Immature natural killer cell (primary cell): Measurements from ENCODE around the gene GPR65. TPM values are rescaled to one million over a fixed set of nuclear protein-coding genes. Genes with fewer than 3 reads are reported as not detected.
A peak's percentile ranks its signal among the peaks of the same experiment; 100 is the strongest.

Experiments
- DNase-seq, 3 donors: peaks; one replicate each; pipeline ENCODE4 v3.0.0; 2022; ENCODE audit warnings: mixed read lengths in 1 of 3
- H3K27ac Mint-ChIP-seq, 6 donors: one replicate each; pipeline ENCODE4 v1.8.0; 2020; ENCODE audit warnings: mixed read lengths in 6 of 6, mild to moderate bottlenecking in 5 of 6, inconsistent platforms in 4 of 6, moderate library complexity in 3 of 6
- H3K27me3 Mint-ChIP-seq, 3 donors: one replicate each; pipeline ENCODE4 v1.8.0; 2020 to 2021; ENCODE audit warnings: low read depth in 3 of 3, mild to moderate bottlenecking in 3 of 3, mixed read lengths in 3 of 3, moderate library complexity in 3 of 3, inconsistent platforms in 1 of 3
- H3K36me3 Mint-ChIP-seq, 3 donors: one replicate each; pipeline ENCODE4 v1.8.0; 2020; ENCODE audit warnings: mixed read lengths in 3 of 3, inconsistent platforms in 2 of 3, mild to moderate bottlenecking in 2 of 3
- H3K4me1 Mint-ChIP-seq, 2 donors: one replicate each; pipeline ENCODE4 v1.8.0; 2020; ENCODE audit warnings: inconsistent platforms in 2 of 2, mild to moderate bottlenecking in 2 of 2, mixed read lengths in 2 of 2, moderate library complexity in 1 of 2
- H3K4me3 Mint-ChIP-seq, 5 donors: one replicate each; pipeline ENCODE4 v1.8.0; 2020; ENCODE audit warnings: mild to moderate bottlenecking in 5 of 5, mixed read lengths in 5 of 5, inconsistent platforms in 3 of 5, moderate library complexity in 3 of 5
- H3K9me3 Mint-ChIP-seq, 6 donors: one replicate each; pipeline ENCODE4 v1.8.0; 2020; ENCODE audit warnings: mild to moderate bottlenecking in 6 of 6, mixed read lengths in 6 of 6, inconsistent platforms in 4 of 6, moderate library complexity in 3 of 6
- polyA plus RNA-seq, 3 donors: library from polyadenylated mRNA; unstranded; fragments of 300-500 nt; fragmentation: Illumina TruSeq; gene quantifications; one replicate each; pipeline ENCODE4 v1.2.3, GENCODE V29; 2021

GPR65 gene
- polyA plus RNA-seq, 3 donors from 2014 or later: 55.9 to 84.5 (median 62.2) TPM

DNA sequence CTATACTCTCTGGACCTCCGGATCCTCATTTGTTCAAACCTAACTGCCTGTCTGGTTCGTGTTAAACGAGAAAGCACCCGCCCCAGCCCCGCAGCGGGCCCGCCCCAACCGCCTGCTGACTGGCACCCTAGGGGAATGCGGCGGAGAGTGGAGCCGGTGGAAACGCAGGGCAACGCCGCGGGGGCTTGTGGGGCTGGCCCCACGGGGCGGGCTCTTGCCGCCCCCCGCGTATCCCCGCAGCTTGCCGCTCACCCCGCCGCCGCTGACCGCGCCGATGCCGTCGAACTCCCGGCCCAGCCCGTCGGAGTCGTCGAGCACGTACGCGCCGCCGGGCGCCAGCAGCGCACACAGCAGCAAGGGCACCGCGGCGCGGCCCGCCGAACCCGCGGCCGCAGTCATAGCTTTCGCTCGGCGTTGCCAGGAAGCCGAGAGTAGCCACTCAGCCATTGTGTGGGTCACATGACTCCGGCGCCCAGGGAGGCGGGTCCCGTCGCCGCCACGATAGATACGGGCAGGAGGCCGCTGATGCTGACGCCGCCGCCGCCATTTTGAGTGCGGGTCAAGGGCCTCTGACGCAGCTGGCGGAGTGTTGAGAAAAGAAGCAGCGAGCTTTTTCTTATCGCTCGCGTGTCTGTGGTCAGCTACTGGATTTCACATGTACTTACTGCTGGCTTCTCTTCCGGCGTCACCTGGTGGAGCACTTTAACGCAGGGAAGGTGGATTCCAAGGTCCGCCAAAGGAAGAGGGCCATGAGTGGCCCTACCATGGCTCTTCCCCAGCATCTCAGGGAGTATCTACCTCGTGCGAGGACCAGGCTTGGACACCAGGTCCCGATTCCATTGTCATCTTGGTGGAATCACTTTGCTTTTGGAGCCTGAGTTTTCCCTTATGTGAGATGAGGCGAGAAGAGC is 12.0 kb upstream of the GPR65 start, which contains the start of gene GALC:
GALC (minus strand) TSS at position 465 of the 911 bp plus-strand sequence; CDS start at position 447, 18 bp downstream.
- Mint-ChIP-seq H3K4me1 (peaks cover 73 to 84% of the 10 kb centered on the region in 2 donors), H3K27me3 (peaks cover 11 to 16% (median 14%) of the 10 kb centered on the region in 3 donors), H3K27ac (peak within 1 kb of the TSS; percentile 98 to 100 (median 99)), H3K36me3 (peaks cover 0 to 4% (median 0%) of the 10 kb centered on the region in 3 donors), H3K9me3 (no peaks in the 10 kb centered on the region), H3K4me3 (peak within 1 kb of the TSS; percentile 93 to 100 (median 99))
- peak; percentile 98 for DNase-seq

DNA sequence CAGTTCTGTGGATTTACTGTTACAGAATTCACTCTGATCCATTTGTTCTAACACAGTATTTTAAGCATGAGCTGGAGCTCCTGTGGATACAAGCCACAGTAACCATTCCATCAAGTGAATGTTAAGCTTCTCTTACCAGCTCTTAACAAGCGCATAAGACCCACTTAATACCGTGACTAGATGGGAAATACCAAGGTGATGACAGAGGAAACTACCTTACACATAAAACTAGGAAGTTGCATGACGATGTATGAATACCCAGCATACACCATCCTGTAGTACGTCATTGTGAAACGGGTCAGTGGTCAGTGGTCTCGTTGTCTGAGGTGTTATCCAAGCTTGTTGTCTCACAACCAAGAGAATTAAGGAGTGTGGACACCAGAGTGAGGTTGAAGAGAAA is 10.0 kb upstream of the GPR65 start:
- Mint-ChIP-seq H3K4me1 (peaks cover 57 to 64% of the 10 kb centered on the region in 2 donors), H3K36me3 (peaks cover 0 to 4% (median 0%) of the 10 kb centered on the region in 3 donors), H3K9me3 (no peaks in the 10 kb centered on the region), H3K27ac (peak overlapping the region; percentile 97 to 99 (median 98)), H3K4me3 (peak overlapping the region; percentile 23 to 92 (median 46)), H3K27me3 (peaks cover 11 to 18% (median 16%) of the 10 kb centered on the region in 3 donors)
- peak; percentile 60 to 77 (median 63) for DNase-seq

DNA sequence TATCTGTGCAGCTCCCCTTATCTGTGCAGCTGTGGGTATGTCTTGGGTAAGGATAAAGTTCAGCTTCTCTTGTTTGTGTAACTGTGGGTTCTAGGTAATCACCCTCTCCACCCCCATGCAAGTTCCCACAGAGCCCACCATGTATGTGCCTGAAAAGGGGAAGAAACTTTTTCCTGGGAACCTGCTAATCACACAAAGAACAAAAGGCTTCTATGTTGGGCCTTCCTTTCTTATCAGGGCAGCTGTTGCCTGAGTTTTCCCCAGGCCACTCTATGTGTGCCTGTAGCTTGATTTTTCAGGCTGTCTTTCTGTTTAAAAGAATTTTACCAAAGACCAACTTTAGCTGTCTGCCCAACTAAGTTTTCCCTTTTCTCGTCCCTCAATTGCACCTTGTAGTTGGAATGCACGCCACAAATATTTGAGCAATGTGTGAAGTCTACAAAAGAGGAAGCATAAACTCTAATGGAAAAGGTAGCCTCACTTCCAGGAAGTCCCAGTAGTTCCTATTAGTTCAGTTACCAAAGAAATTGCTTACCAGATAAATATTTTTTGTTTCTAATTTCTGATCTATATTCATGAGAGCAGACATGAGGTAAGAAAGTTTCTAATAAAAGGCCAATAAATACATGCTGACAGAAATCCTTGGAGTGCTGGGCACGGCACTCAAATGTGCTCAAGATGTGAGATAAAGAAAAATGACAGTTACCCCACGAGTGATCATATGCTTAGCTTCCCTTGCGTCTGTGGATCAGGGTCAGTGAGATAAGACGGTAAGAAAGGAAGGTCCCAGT is 9.2 kb upstream of the GPR65 start:
- Mint-ChIP-seq H3K9me3 (no peaks in the 10 kb centered on the region), H3K36me3 (peaks cover 0 to 4% (median 0%) of the 10 kb centered on the region in 3 donors), H3K4me3 (peak overlapping the region in 1 of 5 donors; percentile 92), H3K27me3 (peaks cover 11 to 18% (median 16%) of the 10 kb centered on the region in 3 donors), H3K4me1 (peaks cover 50 to 57% of the 10 kb centered on the region in 2 donors), H3K27ac (peak overlapping the region; percentile 97 to 99 (median 98))
- DNase-seq: no peak

DNA sequence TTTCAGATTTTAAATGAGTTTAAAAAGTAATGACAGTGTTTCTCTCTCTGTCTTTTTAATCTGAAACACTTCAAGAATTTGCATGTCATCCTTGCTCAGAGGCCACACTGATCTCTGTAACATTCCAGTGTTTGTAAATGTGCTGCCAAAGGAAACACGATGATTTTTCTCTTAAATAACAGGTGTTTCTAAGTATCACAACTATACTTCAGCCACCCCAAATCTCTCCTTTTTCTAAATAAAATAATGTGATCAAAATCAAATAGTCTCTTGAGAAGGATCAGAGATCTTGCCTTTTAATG is 8.7 kb upstream of the GPR65 start:
- H3K9me3 Mint-ChIP-seq: no peaks in the 10 kb centered on the region
- peak overlapping the region; percentile 97 to 99 (median 98) for H3K27ac Mint-ChIP-seq
- peaks cover 9 to 18% (median 16%) of the 10 kb centered on the region in 3 donors for H3K27me3 Mint-ChIP-seq
- H3K36me3 Mint-ChIP-seq: peaks cover 0 to 4% (median 0%) of the 10 kb centered on the region in 3 donors
- no peak overlapping the region for H3K4me3 Mint-ChIP-seq
- H3K4me1 Mint-ChIP-seq: peaks cover 46 to 52% of the 10 kb centered on the region in 2 donors
- no peak for DNase-seq

DNA sequence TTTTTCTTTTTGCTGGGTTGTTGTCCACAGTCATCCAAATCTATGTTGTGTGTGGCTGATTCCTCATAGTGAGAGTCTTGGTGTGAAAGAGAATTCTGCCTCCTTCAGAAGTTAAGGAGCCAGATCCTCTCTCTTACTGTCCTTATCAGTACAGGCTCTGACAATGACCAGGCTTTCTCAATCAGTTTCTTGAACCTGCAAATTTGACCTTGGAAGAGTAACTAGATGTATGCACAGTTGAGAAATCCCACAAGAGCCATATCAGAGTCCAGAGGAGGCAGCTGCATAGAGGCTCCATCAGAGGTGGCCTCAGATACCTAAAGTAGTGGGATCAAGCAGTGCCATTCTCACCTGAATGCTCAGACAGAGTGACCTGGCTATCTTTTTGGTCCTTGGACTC is 6.5 kb upstream of the GPR65 start:
- H3K9me3 Mint-ChIP-seq: no peaks in the 10 kb centered on the region
- no peaks in the 10 kb centered on the region for H3K36me3 Mint-ChIP-seq

GRCh38 chr14:87999277-87999676 is 5.7 kb upstream of the GPR65 start:
- Mint-ChIP-seq H3K9me3 (no peaks in the 10 kb centered on the region), H3K36me3 (no peaks in the 10 kb centered on the region), H3K4me1 (peaks cover 38 to 49% of the 10 kb centered on the region in 2 donors), H3K4me3 (no peak overlapping the region), H3K27me3 (peaks cover 0 to 10% (median 7%) of the 10 kb centered on the region in 3 donors), H3K27ac (peak overlapping the region in 1 of 6 donors; percentile 5)
- DNase-seq: no peak

More for the DNA sequence above, 6.5 kb upstream of the GPR65 start:
- Mint-ChIP-seq H3K4me1 (peaks cover 42 to 49% of the 10 kb centered on the region in 2 donors), H3K27me3 (peaks cover 0 to 10% (median 10%) of the 10 kb centered on the region in 3 donors), H3K4me3 (no peak overlapping the region), H3K27ac (peak overlapping the region in 1 of 6 donors; percentile 37)
- DNase-seq: no peak

GRCh38 chr14:88002421-88003075 is 2.4 kb upstream of the GPR65 start:
- Mint-ChIP-seq H3K4me1 (peaks cover 37 to 46% of the 10 kb centered on the region in 2 donors), H3K4me3 (peak overlapping the region; percentile 25 to 62 (median 35)), H3K27me3 (peaks cover 2 to 23% (median 13%) of the 10 kb centered on the region in 3 donors), H3K9me3 (no peaks in the 10 kb centered on the region), H3K27ac (peak overlapping the region; percentile 63 to 99 (median 79)), H3K36me3 (peaks cover 0 to 14% (median 7%) of the 10 kb centered on the region in 3 donors)
- no peak for DNase-seq

DNA sequence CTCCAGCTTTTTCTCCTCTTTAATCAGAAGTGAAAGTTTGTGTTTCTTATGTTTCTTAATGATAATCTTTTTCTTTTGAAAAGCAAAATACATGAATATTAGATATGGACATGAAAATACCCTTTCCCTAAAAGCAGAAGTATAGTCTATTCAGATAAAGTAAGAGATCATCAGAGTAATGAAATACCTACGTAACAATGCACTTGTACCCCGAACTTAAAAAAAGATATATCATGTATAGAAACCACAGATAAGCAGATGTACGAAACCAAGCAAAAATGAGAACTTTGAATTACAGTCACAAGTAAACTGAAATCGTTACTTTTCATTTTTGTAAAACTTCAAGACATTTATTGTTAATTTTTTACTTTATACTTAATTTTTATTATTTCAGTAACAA is 1.5 kb upstream of the GPR65 start:
- no peaks in the 10 kb centered on the region for H3K9me3 Mint-ChIP-seq
- no peak for DNase-seq
- H3K4me3 Mint-ChIP-seq: peak overlapping the region in 1 of 5 donors; percentile 23
- peaks cover 45 to 55% of the 10 kb centered on the region in 2 donors for H3K4me1 Mint-ChIP-seq
- H3K36me3 Mint-ChIP-seq: peaks cover 4 to 19% (median 13%) of the 10 kb centered on the region in 3 donors
- peaks cover 2 to 24% (median 18%) of the 10 kb centered on the region in 3 donors for H3K27me3 Mint-ChIP-seq
- H3K27ac Mint-ChIP-seq: peak overlapping the region in 5 of 6 donors; percentile 36 to 99 (median 63)

DNA sequence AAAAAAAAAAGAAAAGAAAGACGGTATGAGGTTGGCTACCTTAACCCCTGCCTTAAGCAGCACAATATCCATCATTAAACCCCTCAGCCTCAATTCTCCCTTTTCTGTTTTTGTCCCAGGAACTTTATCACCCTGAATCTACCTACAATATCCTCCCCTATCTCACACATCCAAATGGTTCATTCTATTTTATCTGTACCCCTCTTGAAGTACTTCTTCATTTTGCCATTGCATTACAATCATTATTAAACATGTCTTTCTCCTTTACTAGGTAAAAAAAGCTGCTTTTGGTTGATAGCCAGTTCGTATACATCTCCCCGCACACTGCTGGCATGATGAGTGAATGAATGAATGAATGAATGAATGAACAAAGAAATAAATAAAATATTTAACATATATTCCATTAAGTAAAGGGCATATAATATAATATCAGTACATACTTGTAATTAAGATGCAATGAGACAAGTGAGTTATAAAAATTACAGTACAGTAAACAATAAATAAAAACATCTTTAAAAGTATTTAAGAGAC is 364 bp upstream of the GPR65 start:
- DNase-seq: no peak
- Mint-ChIP-seq H3K36me3 (peaks cover 4 to 23% (median 22%) of the 10 kb centered on the region in 3 donors), H3K4me3 (peak overlapping the region; percentile 83 to 99 (median 87)), H3K27me3 (peaks cover 2 to 24% (median 18%) of the 10 kb centered on the region in 3 donors), H3K27ac (peak overlapping the region; percentile 96 to 100 (median 98)), H3K9me3 (no peaks in the 10 kb centered on the region), H3K4me1 (peaks cover 53 to 66% of the 10 kb centered on the region in 2 donors)

GRCh38 chr14:88005978-88006851 is 1.3 kb downstream of the GPR65 start:
- peaks cover 7 to 37% (median 35%) of the 10 kb centered on the region in 3 donors for H3K36me3 Mint-ChIP-seq
- H3K27me3 Mint-ChIP-seq: peaks cover 2 to 24% (median 18%) of the 10 kb centered on the region in 3 donors
- peaks cover 67 to 83% of the 10 kb centered on the region in 2 donors for H3K4me1 Mint-ChIP-seq
- H3K9me3 Mint-ChIP-seq: no peaks in the 10 kb centered on the region
- peak overlapping the region; percentile 96 to 100 (median 98) for H3K27ac Mint-ChIP-seq
- H3K4me3 Mint-ChIP-seq: peak overlapping the region; percentile 83 to 99 (median 87)
- DNase-seq: peak; percentile 85 to 89 (median 89)

DNA sequence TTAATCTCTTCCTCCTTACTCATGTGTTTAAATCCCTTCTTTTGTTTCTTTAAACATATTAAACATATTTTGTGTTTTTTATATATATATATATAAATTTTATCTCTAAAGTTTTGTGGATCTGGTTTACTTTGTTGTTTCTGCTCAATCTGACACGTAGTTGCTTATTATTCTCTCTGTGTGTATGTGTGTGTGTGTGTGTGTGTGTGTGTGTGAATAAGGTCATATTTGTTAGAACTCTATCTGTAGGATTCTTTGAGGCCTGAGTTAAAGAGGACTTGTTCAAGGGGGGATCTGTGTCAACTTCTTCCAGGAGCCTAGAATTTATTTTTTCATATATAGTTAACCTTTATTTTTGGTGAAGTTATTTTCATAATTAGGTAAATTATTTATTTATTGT is 2.7 kb downstream of the GPR65 start:
- Mint-ChIP-seq H3K4me1 (peaks cover 73 to 87% of the 10 kb centered on the region in 2 donors), H3K27ac (peak overlapping the region; percentile 96 to 100 (median 98)), H3K9me3 (no peaks in the 10 kb centered on the region), H3K36me3 (peaks cover 20 to 48% (median 47%) of the 10 kb centered on the region in 3 donors), H3K27me3 (peaks cover 2 to 22% (median 18%) of the 10 kb centered on the region in 3 donors), H3K4me3 (peak overlapping the region; percentile 83 to 99 (median 87))
- DNase-seq: peak in 2 of 3 donors; percentile 42 to 44
